H9 (cell line): ENCODE data around the gene SART1. TPM values are rescaled to one million over a fixed set of nuclear protein-coding genes. Genes with fewer than 3 reads are reported as not detected.

Experiments used
- DNase-seq: peaks from one replicate; pipeline ENCODE4 v3.0.0-alpha.2; 2017
- H2AFZ ChIP-seq: one replicate; pipeline ENCODE4 v1.6.1; 2013; ENCODE audit warnings: mild to moderate bottlenecking, low read length, control low read depth, moderate library complexity
- H2AK5ac ChIP-seq: 2 replicates; pipeline ENCODE4 v1.6.1; 2013; ENCODE audit warnings: low read length, control low read depth, mixed read lengths; ENCODE audit not compliant: insufficient read length
- H2BK120ac ChIP-seq: one replicate; pipeline ENCODE4 v1.6.1; 2013; ENCODE audit warnings: low read depth, mild to moderate bottlenecking, low read length, control low read depth, inconsistent platforms; ENCODE audit not compliant: poor library complexity, severe bottlenecking
- H2BK12ac ChIP-seq: 2 replicates; pipeline ENCODE4 v1.6.1; 2013; ENCODE audit warnings: low read length, control low read depth, mixed read lengths, low read depth; ENCODE audit not compliant: insufficient read length
- H2BK15ac ChIP-seq: 2 replicates; pipeline ENCODE4 v1.6.1; 2013; ENCODE audit warnings: low read depth, low read length, control low read depth
- H2BK20ac ChIP-seq: one replicate; pipeline ENCODE4 v1.6.1; 2013; ENCODE audit warnings: low read depth, mild to moderate bottlenecking, low read length, control low read depth, inconsistent platforms; ENCODE audit not compliant: poor library complexity, severe bottlenecking
- H2BK5ac ChIP-seq: 2 replicates; pipeline ENCODE4 v1.6.1; 2013; ENCODE audit warnings: low read length, control low read depth, mixed read lengths; ENCODE audit not compliant: insufficient read length
- H3K14ac ChIP-seq: 2 replicates; pipeline ENCODE4 v1.6.1; 2013; ENCODE audit warnings: low read length, control low read depth; ENCODE audit not compliant: insufficient read depth
- H3K18ac ChIP-seq: 2 replicates; pipeline ENCODE4 v1.6.1; 2013; ENCODE audit warnings: low read depth, mild to moderate bottlenecking, mixed read lengths, low read length, control low read depth; ENCODE audit not compliant: insufficient read length
- H3K23ac ChIP-seq: 2 replicates; pipeline ENCODE4 v1.6.1; 2013; ENCODE audit warnings: low read length, control low read depth, mixed read lengths, low read depth; ENCODE audit not compliant: insufficient read length
- H3K23me2 ChIP-seq: 2 replicates; pipeline ENCODE4 v1.6.1; 2013; ENCODE audit warnings: low read depth, mild to moderate bottlenecking, mixed read lengths, low read length, control low read depth; ENCODE audit not compliant: insufficient read length, poor library complexity, severe bottlenecking
- H3K27ac ChIP-seq: 2 replicates; pipeline ENCODE4 v1.5.1; 2013; ENCODE audit warnings: low read length, control low read depth, mixed read lengths, low read depth; ENCODE audit not compliant: insufficient read length
- H3K27me3 ChIP-seq: 2 replicates; pipeline ENCODE4 v1.6.1; 2013; ENCODE audit warnings: low read length, control low read depth, inconsistent platforms; ENCODE audit not compliant: insufficient read depth
- H3K4ac ChIP-seq: 2 replicates; pipeline ENCODE4 v1.6.1; 2013; ENCODE audit warnings: low read depth, mild to moderate bottlenecking, control low read depth, inconsistent platforms, low read length, moderate library complexity
- H3K4me1 ChIP-seq: 2 replicates; pipeline ENCODE4 v1.6.1; 2013; ENCODE audit warnings: low read length, control low read depth, inconsistent platforms; ENCODE audit not compliant: insufficient read depth
- H3K4me2 ChIP-seq: 2 replicates; pipeline ENCODE4 v1.6.1; 2013; ENCODE audit warnings: low read length, control low read depth, mixed read lengths; ENCODE audit not compliant: insufficient read length, insufficient read depth
- H3K56ac ChIP-seq: 2 replicates; pipeline ENCODE4 v1.6.1; 2013; ENCODE audit warnings: low read depth, mild to moderate bottlenecking, mixed read lengths, low read length, control low read depth; ENCODE audit not compliant: insufficient read length
- H3K79me1 ChIP-seq: 2 replicates; pipeline ENCODE4 v1.6.1; 2013; ENCODE audit warnings: low read depth, mild to moderate bottlenecking, moderate library complexity, low read length, control low read depth, inconsistent platforms; ENCODE audit not compliant: insufficient read depth, poor library complexity, severe bottlenecking
- H3K79me2 ChIP-seq: 2 replicates; pipeline ENCODE4 v1.6.1; 2013; ENCODE audit warnings: low read length, control low read depth, inconsistent platforms; ENCODE audit not compliant: insufficient read depth
- H3K9ac ChIP-seq: 2 replicates; pipeline ENCODE4 v1.6.1; 2013; ENCODE audit warnings: low read length, control low read depth, mixed read lengths; ENCODE audit not compliant: insufficient read length; ENCODE audit errors: extremely low read depth
- H3K9me3 ChIP-seq: one replicate; pipeline ENCODE4 v1.6.1; 2013; ENCODE audit warnings: low read depth, low read length, inconsistent platforms; ENCODE audit not compliant: control insufficient read depth
- H3T11ph ChIP-seq: one replicate; pipeline ENCODE4 v1.6.1; 2013; ENCODE audit warnings: mild to moderate bottlenecking, low read length, control low read depth, inconsistent platforms
- H4K20me1 ChIP-seq: one replicate; pipeline ENCODE4 v1.6.1; 2013; ENCODE audit not compliant: control insufficient read depth, insufficient read length, insufficient read depth
- H4K5ac ChIP-seq: 2 replicates; pipeline ENCODE4 v1.6.1; 2013; ENCODE audit warnings: low read depth, mild to moderate bottlenecking, mixed read lengths, low read length, control low read depth; ENCODE audit not compliant: insufficient read length
- H4K8ac ChIP-seq: replicated peaks from 2 replicates; pipeline ENCODE4 v1.6.1; 2013; ENCODE audit warnings: low read length, control low read depth, mixed read lengths, low read depth; ENCODE audit not compliant: insufficient read length
- H4K91ac ChIP-seq: 2 replicates; pipeline ENCODE4 v1.6.1; 2013; ENCODE audit warnings: low read depth, mild to moderate bottlenecking, moderate library complexity, mixed read lengths, low read length, control low read depth; ENCODE audit not compliant: insufficient read length
- H3K27ac Mint-ChIP-seq, 3 experiments: 2 replicates in 2 of 3; 3 replicates in 1 of 3; pipeline ENCODE4 v1.8.0; 2020 to 2021; ENCODE audit warnings: mixed read lengths in 3 of 3, mild to moderate bottlenecking in 1 of 3, moderate library complexity in 1 of 3
- H3K27me3 Mint-ChIP-seq: 2 replicates; pipeline ENCODE4 v1.8.0; 2021; ENCODE audit warnings: low read depth, mild to moderate bottlenecking, moderate library complexity, mixed read lengths
- H3K36me3 Mint-ChIP-seq, 3 experiments: 2 replicates in 2 of 3; 3 replicates in 1 of 3; pipeline ENCODE4 v1.8.0; 2020 to 2021; ENCODE audit warnings: low read depth in 3 of 3, mixed read lengths in 3 of 3; ENCODE audit not compliant: insufficient read depth in 1 of 3
- H3K4me1 Mint-ChIP-seq, 2 experiments: 2 replicates each; pipeline ENCODE4 v1.8.0; 2020; ENCODE audit warnings: mixed read lengths in 2 of 2
- H3K4me3 Mint-ChIP-seq, 2 experiments: 2 replicates in 1 of 2; 3 replicates in 1 of 2; pipeline ENCODE4 v1.8.0; 2020 to 2021; ENCODE audit warnings: mild to moderate bottlenecking in 2 of 2, mixed read lengths in 2 of 2, moderate library complexity in 1 of 2
- H3K9me3 Mint-ChIP-seq, 2 experiments: 2 replicates in 1 of 2; 3 replicates in 1 of 2; pipeline ENCODE4 v1.8.0; 2020; ENCODE audit warnings: mild to moderate bottlenecking in 2 of 2, mixed read lengths in 2 of 2, moderate library complexity in 1 of 2
- WGBS: extraction: QIAGEN DNeasy Blood & Tissue Kit; methylation state at CpG from one replicate; pipeline ENCODE4 v1.1.7; 2013; ENCODE audit warnings: missing lambda C conversion rate, low lambda C conversion rate, mixed read lengths; ENCODE audit not compliant: insufficient read length; ENCODE audit errors: extremely low coverage; 5-methylcytosine and 5-hydroxymethylcytosine counted together
- total RNA-seq: library from RNA; stranded (reverse); gene quantifications from 2 replicates; pipeline ENCODE4 v1.2.1, GENCODE V29; 2021
- TF ChIP-seq, protein P1 (sequence below): fragments of 200-600 bp; sonication (generic); conservative IDR thresholded peaks from 3 replicates; pipeline ENCODE4 v1.8.0; 2021; ENCODE audit warnings: antibody characterized with exemption, mild to moderate bottlenecking

The SART1 gene
- total RNA-seq, 1 experiment from 2014 or later, result 52.0 TPM

- Histone ChIP-seq H2BK12ac (no peak overlapping the region), H3K23me2 (peaks cover 11% of the 10 kb centered on the region), H4K20me1 (no peaks in the 10 kb centered on the region), H2BK5ac (no peak overlapping the region), H2BK120ac (no peak overlapping the region), H3K79me2 (no peaks in the 10 kb centered on the region), H3K27me3 (no peaks in the 10 kb centered on the region), H3K18ac (no peak overlapping the region), H4K8ac (no peak overlapping the region), H2BK15ac (no peak overlapping the region), H3T11ph (no peak overlapping the region), H2AK5ac (no peak overlapping the region), H3K4me2 (no peak overlapping the region), H4K5ac (no peak overlapping the region), H2BK20ac (no peak overlapping the region), H3K4me1 (no peaks in the 10 kb centered on the region; the same call in 1 of the 2 replicates), H3K4ac (no peak overlapping the region), H3K9me3 (no peaks in the 10 kb centered on the region), H3K27ac (no peak overlapping the region), H3K23ac (no peak overlapping the region), H3K79me1 (no peaks in the 10 kb centered on the region), H4K91ac (no peak overlapping the region), H3K14ac (no peak overlapping the region), H2AFZ (no peak overlapping the region), H3K56ac (no peak overlapping the region), H3K9ac (no peak overlapping the region)
- no peak for DNase-seq
- Mint-ChIP-seq H3K27me3 (peaks cover 4% of the 10 kb centered on the region), H3K27ac (0 out of 7 replicates have a peak overlapping the region, but pooled peaks of 1 of the 3 experiments have one; percentile 27), H3K4me3 (peak overlapping the region; percentile 83 to 89), H3K36me3 (peaks cover 0 to 11% (median 8%) of the 10 kb centered on the region in 3 experiments; a peak in 6 of 7 replicates), H3K4me1 (peaks cover 21 to 28% of the 10 kb centered on the region in 2 experiments), H3K9me3 (no peaks in the 10 kb centered on the region; a peak in 1 of 5 replicates)
- no CpG with 5 or more reads among the region's 3 CpGs for WGBS
- TF ChIP-seq, protein P1, sequence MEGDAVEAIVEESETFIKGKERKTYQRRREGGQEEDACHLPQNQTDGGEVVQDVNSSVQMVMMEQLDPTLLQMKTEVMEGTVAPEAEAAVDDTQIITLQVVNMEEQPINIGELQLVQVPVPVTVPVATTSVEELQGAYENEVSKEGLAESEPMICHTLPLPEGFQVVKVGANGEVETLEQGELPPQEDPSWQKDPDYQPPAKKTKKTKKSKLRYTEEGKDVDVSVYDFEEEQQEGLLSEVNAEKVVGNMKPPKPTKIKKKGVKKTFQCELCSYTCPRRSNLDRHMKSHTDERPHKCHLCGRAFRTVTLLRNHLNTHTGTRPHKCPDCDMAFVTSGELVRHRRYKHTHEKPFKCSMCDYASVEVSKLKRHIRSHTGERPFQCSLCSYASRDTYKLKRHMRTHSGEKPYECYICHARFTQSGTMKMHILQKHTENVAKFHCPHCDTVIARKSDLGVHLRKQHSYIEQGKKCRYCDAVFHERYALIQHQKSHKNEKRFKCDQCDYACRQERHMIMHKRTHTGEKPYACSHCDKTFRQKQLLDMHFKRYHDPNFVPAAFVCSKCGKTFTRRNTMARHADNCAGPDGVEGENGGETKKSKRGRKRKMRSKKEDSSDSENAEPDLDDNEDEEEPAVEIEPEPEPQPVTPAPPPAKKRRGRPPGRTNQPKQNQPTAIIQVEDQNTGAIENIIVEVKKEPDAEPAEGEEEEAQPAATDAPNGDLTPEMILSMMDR, result no peak
Observed at GRCh38 chr11:65917077-65917433, 44.5 kb upstream of the SART1 start.
